ENCODE measurements around the gene ZFP36L2.

The ZFP36L2 gene

GRCh38 chr2:43221124-43221762 is 5.2 kb downstream of the ZFP36L2 start:
- TF ChIP-seq POLR2AphosphoS5 (IDR thresholded peaks at IDR 0.05; ENCODE audit: low read depth, low read length) (no peak; the same call in 1 of the 2 replicates), POLR2A (IDR thresholded peaks at IDR 0.05; ENCODE audit: low read depth, low read length) (peak; percentile 13; the same call in 1 of the 2 replicates), TAF1 (IDR thresholded peaks at IDR 0.05; ENCODE audit: borderline replicate concordance, low read depth, low read length) (no peak)
- DNase-seq (ENCODE audit: insufficient read length) (no peak), FAIRE-seq (no peak)

- FAIRE-seq (no peak), DNase-seq (ENCODE audit: insufficient read length) (no peak)
- TF ChIP-seq POLR2AphosphoS5 (IDR thresholded peaks at IDR 0.05; ENCODE audit: low read depth, low read length) (no peak), POLR2A (IDR thresholded peaks at IDR 0.05; ENCODE audit: low read depth, low read length) (no peak), TAF1 (IDR thresholded peaks at IDR 0.05; ENCODE audit: borderline replicate concordance, low read depth, low read length) (no peak)
Observed at GRCh38 chr2:43220760-43221123, 5.7 kb downstream of the ZFP36L2 start.

- DNase-seq (ENCODE audit: insufficient read length) (no peak), FAIRE-seq (no peak)
- TF ChIP-seq POLR2A (IDR thresholded peaks at IDR 0.05; ENCODE audit: low read depth, low read length) (no peak), POLR2AphosphoS5 (IDR thresholded peaks at IDR 0.05; ENCODE audit: low read depth, low read length) (no peak), TAF1 (IDR thresholded peaks at IDR 0.05; ENCODE audit: borderline replicate concordance, low read depth, low read length) (no peak)
Observed at GRCh38 chr2:43220229-43220751, 6.1 kb downstream of the ZFP36L2 start.

- FAIRE-seq, result peak; percentile 67
- DNase-seq (ENCODE audit: insufficient read length), result peak; percentile 71
- TF ChIP-seq POLR2A (IDR thresholded peaks at IDR 0.05; ENCODE audit: low read depth, low read length), result peak; percentile 83
- TF ChIP-seq TAF1 (IDR thresholded peaks at IDR 0.05; ENCODE audit: borderline replicate concordance, low read depth, low read length), result peak; percentile 74; the same call in 1 of the 2 replicates
- TF ChIP-seq POLR2AphosphoS5 (IDR thresholded peaks at IDR 0.05; ENCODE audit: low read depth, low read length), result peak; percentile 85
Observed at GRCh38 chr2:43219383-43220228, 6.8 kb downstream of the ZFP36L2 start.

- TF ChIP-seq POLR2AphosphoS5 (IDR thresholded peaks at IDR 0.05; ENCODE audit: low read depth, low read length), result peak; percentile 6; the same call in 1 of the 2 replicates
- no peak for TF ChIP-seq POLR2A (IDR thresholded peaks at IDR 0.05; ENCODE audit: low read depth, low read length)
- no peak for TF ChIP-seq TAF1 (IDR thresholded peaks at IDR 0.05; ENCODE audit: borderline replicate concordance, low read depth, low read length)
- DNase-seq (ENCODE audit: insufficient read length) (no peak), FAIRE-seq (no peak)
Observed at GRCh38 chr2:43218702-43219382, 7.6 kb downstream of the ZFP36L2 start.

- no peak for TF ChIP-seq TAF1 (IDR thresholded peaks at IDR 0.05; ENCODE audit: borderline replicate concordance, low read depth, low read length)
- no peak for TF ChIP-seq POLR2A (IDR thresholded peaks at IDR 0.05; ENCODE audit: low read depth, low read length)
- TF ChIP-seq POLR2AphosphoS5 (IDR thresholded peaks at IDR 0.05; ENCODE audit: low read depth, low read length), result no peak
- no peak for FAIRE-seq
- DNase-seq (ENCODE audit: insufficient read length), result no peak
Observed at GRCh38 chr2:43218155-43218701, 8.2 kb downstream of the ZFP36L2 start.

- FAIRE-seq (no peak), DNase-seq (ENCODE audit: insufficient read length) (no peak)
- TF ChIP-seq TAF1 (IDR thresholded peaks at IDR 0.05; ENCODE audit: borderline replicate concordance, low read depth, low read length) (no peak), POLR2AphosphoS5 (IDR thresholded peaks at IDR 0.05; ENCODE audit: low read depth, low read length) (no peak), POLR2A (IDR thresholded peaks at IDR 0.05; ENCODE audit: low read depth, low read length) (no peak)
Observed at GRCh38 chr2:43217228-43218154, 8.9 kb downstream of the ZFP36L2 start.

GRCh38 chr2:43216629-43217028 is 9.8 kb downstream of the ZFP36L2 start:
- DNase-seq (ENCODE audit: insufficient read length) (no peak), FAIRE-seq (no peak)
- TF ChIP-seq POLR2A (IDR thresholded peaks at IDR 0.05; ENCODE audit: low read depth, low read length) (no peak), POLR2AphosphoS5 (IDR thresholded peaks at IDR 0.05; ENCODE audit: low read depth, low read length) (no peak), TAF1 (IDR thresholded peaks at IDR 0.05; ENCODE audit: borderline replicate concordance, low read depth, low read length) (no peak)

- DNase-seq (ENCODE audit: insufficient read length), result no peak
- no peak for TF ChIP-seq POLR2A (IDR thresholded peaks at IDR 0.05; ENCODE audit: low read depth, low read length)
- no peak for TF ChIP-seq POLR2AphosphoS5 (IDR thresholded peaks at IDR 0.05; ENCODE audit: low read depth, low read length)
- no peak for TF ChIP-seq TAF1 (IDR thresholded peaks at IDR 0.05; ENCODE audit: borderline replicate concordance, low read depth, low read length)
- FAIRE-seq, result no peak
Observed at GRCh38 chr2:43215673-43216255, 10.6 kb downstream of the ZFP36L2 start.

- no peak for TF ChIP-seq POLR2AphosphoS5 (IDR thresholded peaks at IDR 0.05; ENCODE audit: low read depth, low read length)
- FAIRE-seq, result no peak
- DNase-seq (ENCODE audit: insufficient read length), result no peak
Observed at GRCh38 chr2:43214253-43214652, 12.2 kb downstream of the ZFP36L2 start.

All from GM12892 (cell line).